OCI-LY3 (cell line): ENCODE measurements around the gene CHMP4A.

Experiments used
- CTCF ChIP-seq: fragments of 200-600, 300-600 bp; sonication (generic); IDR thresholded peaks from 2 replicates; pipeline ENCODE4 v1.5.1; 2014; ENCODE audit warnings: antibody characterized with exemption, low read length, low read depth
- EZH2phosphoT487 ChIP-seq: fragments of 200-600 bp; shearing (Covaris generic); IDR thresholded peaks from 2 replicates; pipeline ENCODE4 v1.6.1; 2018; ENCODE audit warnings: antibody characterized with exemption, mixed run types, low read depth

- TF ChIP-seq CTCF: no peak
- TF ChIP-seq EZH2phosphoT487: no peak
These were observed 41.5 kb upstream of the CHMP4A start for GRCh38 chr14:24254630-24255392.
